OCI-LY1 (cell line): ENCODE measurements around the gene STK32C.

Source experiments
- H2AFZ ChIP-seq: fragments of 200-600 bp; sonication (generic), shearing (Covaris generic); 2 replicates; pipeline ENCODE4 v1.6.0; 2014; ENCODE audit warnings: antibody characterized with exemption, mild to moderate bottlenecking, low read length
- H3F3A ChIP-seq: fragments of 200-600 bp; sonication (generic), shearing (Covaris generic); 2 replicates; pipeline ENCODE4 v1.6.0; 2014; ENCODE audit warnings: mild to moderate bottlenecking, antibody characterized with exemption, low read length, moderate library complexity; ENCODE audit not compliant: insufficient read depth
- H3K27ac ChIP-seq: fragments of 200-600 bp; sonication (generic); 2 replicates; pipeline ENCODE4 v1.5.1; 2014; ENCODE audit warnings: low read length, mixed run types, mild to moderate bottlenecking, low read depth; ENCODE audit not compliant: poor library complexity, severe bottlenecking
- H3K27me3 ChIP-seq: fragments of 200-600 bp; sonication (generic); 2 replicates; pipeline ENCODE4 v1.6.0; 2014; ENCODE audit warnings: antibody characterized with exemption, mild to moderate bottlenecking, low read length, moderate library complexity; ENCODE audit not compliant: insufficient read depth
- H3K36me3 ChIP-seq: fragments of 200-600 bp; sonication (generic); 2 replicates; pipeline ENCODE4 v1.6.1; 2014; ENCODE audit warnings: mild to moderate bottlenecking, antibody characterized with exemption, low read length, moderate library complexity, mixed read lengths; ENCODE audit not compliant: insufficient read depth
- H3K4me1 ChIP-seq: fragments of 200-600 bp; sonication (generic); 2 replicates; pipeline ENCODE4 v1.5.1; 2014; ENCODE audit warnings: mild to moderate bottlenecking, low read length, moderate library complexity; ENCODE audit not compliant: insufficient read depth, severe bottlenecking
- H3K4me2 ChIP-seq: fragments of 200-600 bp; sonication (generic), shearing (Covaris generic); 2 replicates; pipeline ENCODE4 v1.6.1; 2014; ENCODE audit warnings: low read length
- H3K4me3 ChIP-seq: fragments of 200-600 bp; sonication (generic); 2 replicates; pipeline ENCODE4 v1.5.1; 2014; ENCODE audit warnings: low read length, low read depth, mild to moderate bottlenecking, mixed read lengths; ENCODE audit not compliant: poor library complexity, severe bottlenecking
- H3K79me2 ChIP-seq: fragments of 200-600 bp; shearing (Covaris generic); 2 replicates; pipeline ENCODE4 v1.6.1; 2016; ENCODE audit warnings: mixed run types, low read length, mixed read lengths; ENCODE audit not compliant: insufficient read depth
- H3K9ac ChIP-seq: fragments of 200-600 bp; sonication (generic), shearing (Covaris generic); 2 replicates; pipeline ENCODE4 v1.6.1; 2014; ENCODE audit warnings: mild to moderate bottlenecking, low read length, mixed read lengths
- H3K9me2 ChIP-seq: fragments of 200-600 bp; sonication (generic), shearing (Covaris generic); 2 replicates; pipeline ENCODE4 v1.6.1; 2014; ENCODE audit warnings: low read depth, mild to moderate bottlenecking, low read length, mixed read lengths
- H3K9me3 ChIP-seq: fragments of 200-600 bp; shearing (Covaris generic); 2 replicates; pipeline ENCODE4 v1.6.1; 2014; ENCODE audit warnings: low read length, mixed read lengths
- H4K20me1 ChIP-seq: fragments of 200-600 bp; sonication (generic), shearing (Covaris generic); 2 replicates; pipeline ENCODE4 v1.6.0; 2016; ENCODE audit warnings: mild to moderate bottlenecking, low read length; ENCODE audit not compliant: insufficient read depth
- EZH2 ChIP-seq: fragments of 200-600 bp; sonication (generic), shearing (Covaris generic); IDR thresholded peaks from 2 replicates; pipeline ENCODE4 v1.8.0; 2017; ENCODE audit warnings: borderline replicate concordance, mixed run types, mild to moderate bottlenecking, antibody characterized with exemption, low read length, moderate library complexity, mixed read lengths
- TF ChIP-seq, protein P1 (sequence below): fragments of 200-600 bp; sonication (generic), shearing (Covaris generic); IDR thresholded peaks from 2 replicates; pipeline ENCODE4 v1.5.1; 2017; ENCODE audit warnings: mild to moderate bottlenecking, antibody characterized with exemption, low read length, moderate library complexity, mixed read lengths

STK32C gene

DNA sequence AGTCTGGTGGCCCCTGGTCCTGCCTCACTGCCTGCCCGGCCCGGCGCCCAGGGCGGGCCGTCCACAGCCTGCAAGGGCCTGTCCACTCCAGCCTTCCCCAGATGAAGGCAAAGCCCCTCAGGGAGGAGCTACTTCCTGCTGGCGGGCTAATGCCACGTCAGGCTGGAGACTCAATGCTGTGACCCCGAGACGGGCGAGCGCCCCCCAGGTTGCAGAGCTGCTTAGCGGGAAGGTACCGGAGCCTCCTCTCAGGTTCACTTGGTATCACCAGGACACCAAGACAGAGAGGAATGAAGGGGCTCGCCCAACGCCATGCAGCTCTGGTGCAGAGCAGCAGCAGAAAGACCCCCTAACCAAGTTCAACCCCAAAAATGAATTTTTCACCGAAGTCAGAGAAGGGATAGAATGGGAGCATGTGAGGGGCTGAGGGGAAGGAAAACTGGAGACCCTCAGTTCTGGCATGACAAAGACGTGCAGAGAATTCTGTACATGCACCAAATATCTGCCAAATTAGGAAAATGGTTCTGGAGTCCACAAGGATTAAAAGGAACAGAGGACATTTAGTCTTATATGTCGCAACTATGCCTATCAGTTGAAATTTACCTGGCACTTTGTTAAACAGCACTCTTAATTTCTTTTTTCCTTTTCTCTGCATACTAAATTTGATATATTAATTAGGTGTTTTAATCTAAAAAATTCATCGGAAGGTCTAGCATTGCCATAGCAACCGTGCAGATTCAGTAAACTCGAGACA, 2.8 kb downstream of the STK32C start:
- Histone ChIP-seq H3K79me2 (no peaks in the 10 kb centered on the region), H3K4me1 (no peaks in the 10 kb centered on the region), H3K36me3 (no peaks in the 10 kb centered on the region), H2AFZ (no peak overlapping the region), H3K27me3 (no peaks in the 10 kb centered on the region), H3K27ac (no peak overlapping the region), H3K4me2 (no peak overlapping the region), H3F3A (no peaks in the 10 kb centered on the region), H3K9ac (no peak overlapping the region), H4K20me1 (no peaks in the 10 kb centered on the region), H3K9me2 (no peaks in the 10 kb centered on the region), H3K4me3 (no peak overlapping the region), H3K9me3 (no peaks in the 10 kb centered on the region)
- TF ChIP-seq EZH2, result no peak
- TF ChIP-seq, protein P1, sequence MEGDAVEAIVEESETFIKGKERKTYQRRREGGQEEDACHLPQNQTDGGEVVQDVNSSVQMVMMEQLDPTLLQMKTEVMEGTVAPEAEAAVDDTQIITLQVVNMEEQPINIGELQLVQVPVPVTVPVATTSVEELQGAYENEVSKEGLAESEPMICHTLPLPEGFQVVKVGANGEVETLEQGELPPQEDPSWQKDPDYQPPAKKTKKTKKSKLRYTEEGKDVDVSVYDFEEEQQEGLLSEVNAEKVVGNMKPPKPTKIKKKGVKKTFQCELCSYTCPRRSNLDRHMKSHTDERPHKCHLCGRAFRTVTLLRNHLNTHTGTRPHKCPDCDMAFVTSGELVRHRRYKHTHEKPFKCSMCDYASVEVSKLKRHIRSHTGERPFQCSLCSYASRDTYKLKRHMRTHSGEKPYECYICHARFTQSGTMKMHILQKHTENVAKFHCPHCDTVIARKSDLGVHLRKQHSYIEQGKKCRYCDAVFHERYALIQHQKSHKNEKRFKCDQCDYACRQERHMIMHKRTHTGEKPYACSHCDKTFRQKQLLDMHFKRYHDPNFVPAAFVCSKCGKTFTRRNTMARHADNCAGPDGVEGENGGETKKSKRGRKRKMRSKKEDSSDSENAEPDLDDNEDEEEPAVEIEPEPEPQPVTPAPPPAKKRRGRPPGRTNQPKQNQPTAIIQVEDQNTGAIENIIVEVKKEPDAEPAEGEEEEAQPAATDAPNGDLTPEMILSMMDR, result no peak

DNA sequence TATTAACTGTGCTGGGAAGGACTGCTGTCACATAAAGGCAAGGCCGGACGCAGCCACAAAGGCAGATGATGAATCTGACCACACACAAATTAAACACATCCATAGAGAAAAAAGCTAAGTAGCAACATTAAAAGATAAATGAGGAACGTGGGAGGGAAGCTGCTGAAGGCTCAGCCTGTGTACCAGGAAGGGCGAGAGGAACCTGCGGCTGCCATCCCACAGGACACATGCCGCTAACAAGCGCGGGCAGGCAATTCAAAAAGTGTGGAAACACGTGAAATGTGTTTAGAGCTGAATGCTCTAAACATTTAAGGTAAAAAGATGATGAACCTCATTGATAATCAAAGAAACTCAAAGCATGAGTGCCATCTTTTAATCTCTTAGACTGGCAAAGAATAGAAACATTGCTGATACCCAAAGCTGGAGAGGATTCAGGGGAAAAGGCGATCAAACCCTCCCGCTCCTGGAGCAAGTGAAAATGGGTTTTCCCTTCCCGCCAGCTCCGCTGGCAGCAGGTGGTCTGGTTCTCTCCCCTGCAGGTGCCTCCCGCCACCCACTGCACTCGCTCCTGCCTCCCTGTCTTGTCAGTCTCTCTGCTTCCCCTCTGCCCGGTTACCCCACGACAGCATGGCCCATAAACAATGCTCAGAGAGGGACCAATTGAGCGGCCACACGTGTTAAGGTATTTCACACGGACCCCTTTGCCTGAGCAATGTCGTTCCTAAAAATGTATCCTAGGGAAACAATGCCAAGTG, 4.2 kb downstream of the STK32C start:
- H3K36me3 ChIP-seq, result no peaks in the 10 kb centered on the region
- H3K9me2 ChIP-seq, result no peaks in the 10 kb centered on the region
- no peak overlapping the region for H3K27ac ChIP-seq
- H3K9me3 ChIP-seq, result no peaks in the 10 kb centered on the region
- no peak overlapping the region for H3K4me3 ChIP-seq
- H3K4me2 ChIP-seq, result no peak overlapping the region
- no peaks in the 10 kb centered on the region for H3K4me1 ChIP-seq
- H2AFZ ChIP-seq, result no peak overlapping the region
- no peaks in the 10 kb centered on the region for H3K79me2 ChIP-seq
- H4K20me1 ChIP-seq, result no peaks in the 10 kb centered on the region
- no peaks in the 10 kb centered on the region for H3K27me3 ChIP-seq
- H3K9ac ChIP-seq, result no peak overlapping the region
- TF ChIP-seq, protein P1, result no peak
- no peak for TF ChIP-seq EZH2
- no peaks in the 10 kb centered on the region for H3F3A ChIP-seq

DNA sequence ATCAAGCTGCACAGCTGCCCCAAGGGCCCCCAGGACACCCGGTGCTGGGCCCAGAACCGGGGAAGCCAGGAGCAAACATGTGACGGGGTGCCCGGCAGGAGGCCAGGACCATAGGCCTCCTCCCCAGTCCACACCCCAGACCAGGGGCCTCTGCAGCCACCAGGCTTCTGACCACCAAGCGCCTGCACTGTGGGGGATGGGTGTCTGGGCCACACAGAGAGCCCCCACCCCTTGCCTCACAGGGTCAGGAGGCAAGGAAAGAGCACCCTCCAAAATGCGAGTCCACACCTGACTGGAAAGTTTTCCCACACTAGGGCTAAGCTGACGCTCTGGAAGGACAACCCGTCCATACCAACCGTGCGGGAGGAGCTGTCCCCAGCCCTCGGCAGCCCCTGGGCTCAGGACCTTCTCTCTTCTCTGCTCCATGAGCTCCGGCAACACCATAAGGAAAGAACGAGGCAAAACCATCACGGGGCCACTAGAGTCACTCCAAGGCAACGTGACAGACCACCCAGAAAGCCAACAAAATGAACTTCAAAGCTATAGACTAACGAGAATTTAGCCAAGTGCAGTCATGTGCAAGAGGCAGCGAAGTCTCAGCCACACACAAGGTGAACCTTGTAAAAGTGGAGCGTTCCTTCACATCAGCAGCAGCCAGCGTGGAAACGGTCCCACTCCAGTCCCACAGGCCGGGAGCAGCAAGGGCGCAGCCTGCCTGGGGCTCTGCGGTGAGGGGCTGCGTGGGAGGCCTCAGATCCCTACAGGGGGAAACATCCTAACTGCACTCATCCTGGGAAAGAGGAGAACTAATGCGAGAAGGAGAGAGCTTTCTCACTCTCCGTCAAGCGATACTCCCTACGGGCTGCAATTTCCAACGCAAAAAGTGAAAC, 5.1 kb downstream of the STK32C start:
- Histone ChIP-seq H3K4me2 (no peak overlapping the region), H2AFZ (no peak overlapping the region), H3K4me3 (no peak overlapping the region), H3F3A (no peaks in the 10 kb centered on the region), H3K27me3 (no peaks in the 10 kb centered on the region), H3K27ac (no peak overlapping the region), H3K9ac (no peak overlapping the region), H3K36me3 (no peaks in the 10 kb centered on the region), H3K9me3 (no peaks in the 10 kb centered on the region), H3K4me1 (no peaks in the 10 kb centered on the region), H3K9me2 (no peaks in the 10 kb centered on the region), H3K79me2 (no peaks in the 10 kb centered on the region), H4K20me1 (no peaks in the 10 kb centered on the region)
- TF ChIP-seq EZH2, result no peak
- TF ChIP-seq, protein P1, result no peak
